Measurements from ENCODE around the gene SUFU.

SUFU gene

DNA sequence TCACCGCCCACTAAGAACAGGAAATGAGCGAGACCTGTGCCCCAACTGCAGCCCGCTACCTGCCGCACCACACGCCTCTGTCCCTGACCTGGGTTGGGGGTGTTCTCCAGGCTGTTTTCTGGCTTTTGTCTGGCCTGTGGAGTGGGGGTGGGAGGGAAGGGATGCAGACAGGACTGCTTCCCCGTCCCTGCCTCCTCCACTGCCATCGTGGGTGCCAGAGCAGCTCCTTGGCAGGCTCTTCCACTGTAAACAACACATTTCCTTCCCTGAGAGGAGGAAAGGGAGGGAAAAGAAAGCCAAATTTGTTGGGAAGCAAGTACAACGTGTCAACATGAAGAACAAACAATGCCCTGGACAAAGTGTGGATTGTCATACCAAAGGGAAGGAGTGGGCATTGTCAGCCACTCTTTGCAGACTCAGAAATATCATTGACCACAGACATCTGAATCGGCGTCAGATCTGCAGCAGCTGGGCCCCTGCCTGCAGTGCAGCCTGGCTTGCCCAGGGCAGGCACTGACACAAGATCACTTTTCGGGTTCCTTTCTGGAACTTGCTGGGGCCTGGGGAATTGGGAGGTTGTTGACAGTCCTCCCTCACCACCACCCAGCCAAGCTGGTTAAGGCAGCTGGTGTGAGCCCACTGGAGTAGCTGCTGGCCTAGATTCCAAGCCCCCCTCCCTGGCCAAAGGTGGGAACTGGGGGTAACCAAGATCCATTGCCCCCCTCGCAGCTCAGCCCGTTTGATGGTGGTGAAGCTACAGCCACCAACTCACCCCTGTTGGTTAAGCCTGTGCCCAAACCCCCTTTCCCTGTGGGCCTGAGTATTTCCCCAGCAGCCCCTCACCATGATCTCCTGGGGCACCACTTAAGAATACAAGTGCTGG, 117.9 kb downstream of the SUFU start:
- DNase-seq, result no peak

DNA sequence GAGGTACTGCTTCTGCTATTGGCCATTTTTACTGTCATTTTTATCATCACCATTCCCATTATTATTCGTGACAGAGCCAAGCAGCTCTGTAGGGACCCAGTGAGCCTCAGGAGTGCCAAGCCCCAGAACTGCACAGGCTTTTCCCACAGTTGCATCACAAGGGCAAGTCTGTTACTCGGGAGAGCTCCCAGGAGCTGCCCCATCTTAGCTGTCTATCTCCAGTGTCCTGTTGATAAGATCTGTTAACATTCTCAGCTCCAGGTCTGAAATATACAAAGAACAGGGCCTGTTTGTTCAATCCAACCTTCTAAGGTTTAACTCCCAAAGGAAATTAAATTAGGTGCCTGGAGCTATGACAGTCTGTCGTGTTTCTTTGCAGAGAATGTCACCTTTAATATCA, 120.3 kb downstream of the SUFU start:
- DNase-seq, result no peak

DNA sequence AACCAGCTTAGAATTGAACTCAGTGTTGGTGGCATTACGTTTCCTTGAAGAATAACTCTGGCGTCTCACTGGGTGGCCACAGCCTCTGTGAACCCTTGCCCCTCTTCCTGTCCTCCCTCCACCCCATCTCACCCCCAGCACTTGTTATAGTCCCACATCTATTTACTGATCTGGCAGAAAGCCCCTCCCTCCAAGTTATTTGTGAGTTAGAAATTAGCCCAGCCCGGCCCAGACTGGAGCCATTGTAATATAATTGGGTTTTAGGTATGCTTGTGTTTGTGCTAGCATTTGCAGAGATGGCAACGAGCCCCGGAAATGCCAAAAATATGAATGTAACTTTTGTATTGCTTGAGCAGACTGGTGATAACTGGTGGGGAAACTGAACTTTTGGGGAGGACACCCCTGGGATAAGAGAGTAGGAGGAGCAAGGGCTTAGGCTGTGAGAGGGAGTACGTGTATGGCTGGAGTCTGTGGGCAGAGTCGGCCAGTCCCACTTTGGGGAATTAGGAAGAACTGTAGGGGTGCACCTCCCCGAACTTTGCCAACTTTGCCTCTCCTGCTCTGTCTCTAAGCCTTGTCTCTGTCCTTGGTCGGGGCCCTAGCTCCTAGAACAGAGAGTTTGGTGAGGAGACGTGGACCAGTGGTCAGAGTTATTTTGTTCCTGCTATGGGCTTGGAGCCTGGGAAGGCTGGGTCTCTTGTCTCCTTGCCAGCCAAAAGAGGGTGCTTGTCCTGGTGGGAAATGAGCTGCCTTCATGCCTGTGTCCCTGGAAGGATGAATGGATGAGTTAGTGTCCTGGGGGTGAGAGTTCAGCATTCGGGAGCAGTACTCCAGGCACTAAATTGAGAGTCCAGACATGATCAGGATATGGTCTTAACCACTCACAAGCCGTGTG, 121.2 kb downstream of the SUFU start:
- DNase-seq, result no peak

DNA sequence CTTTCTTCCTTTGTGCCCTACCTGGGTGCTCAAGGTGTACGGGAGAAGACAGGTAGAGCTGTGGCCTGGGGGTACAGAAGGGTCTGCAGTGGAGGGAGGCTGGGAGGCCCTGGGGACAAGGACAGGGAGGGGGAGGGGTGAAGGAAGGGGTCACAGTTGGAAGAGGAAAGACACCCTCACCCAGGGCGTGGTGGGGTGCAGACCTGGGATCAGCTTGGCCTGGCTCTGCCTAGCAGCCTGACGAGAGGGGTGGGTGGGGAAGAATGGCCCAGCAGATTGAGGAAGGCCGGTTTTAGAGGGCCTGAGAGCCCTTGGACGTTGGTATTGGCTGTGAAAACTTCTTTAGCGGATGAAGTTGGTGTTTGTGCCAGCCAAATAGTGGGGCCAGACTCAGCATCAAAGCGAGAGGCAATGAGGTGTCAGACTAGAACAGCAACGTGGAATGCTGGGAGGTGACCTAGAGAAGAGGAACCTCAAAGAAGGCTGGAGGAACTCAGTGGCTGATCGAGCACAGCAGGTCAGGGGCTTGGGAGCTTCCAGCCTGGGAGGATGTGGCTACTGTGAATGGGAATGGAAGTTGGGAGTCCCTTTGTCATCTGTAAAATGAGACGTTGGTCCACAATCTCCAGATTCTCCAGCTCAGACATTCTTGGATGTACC, 122.4 kb downstream of the SUFU start:
- DNase-seq, result no peak

DNA sequence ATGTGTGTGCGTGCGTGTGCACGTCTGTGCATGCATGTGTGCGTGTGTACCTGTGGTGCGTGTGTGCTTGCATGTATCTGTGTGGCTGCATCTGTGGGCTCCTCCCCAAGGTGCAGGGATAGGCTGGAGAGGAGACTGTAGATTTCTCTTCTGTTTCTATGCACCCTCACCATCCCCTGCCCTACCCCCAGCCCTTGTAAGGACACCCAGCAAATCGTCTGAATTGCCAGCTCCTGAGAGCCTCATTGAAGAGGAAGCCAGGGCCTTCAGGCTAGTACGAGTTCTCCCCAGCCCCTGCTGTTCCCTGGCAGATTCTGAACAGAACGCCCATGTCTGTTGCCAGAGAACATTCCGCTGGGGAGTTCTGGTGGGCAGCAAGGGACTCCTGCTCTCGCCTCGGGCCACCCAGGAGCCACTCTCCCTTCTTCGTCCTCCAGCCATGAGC, 123.5 kb downstream of the SUFU start:
- no peak for DNase-seq

DNA sequence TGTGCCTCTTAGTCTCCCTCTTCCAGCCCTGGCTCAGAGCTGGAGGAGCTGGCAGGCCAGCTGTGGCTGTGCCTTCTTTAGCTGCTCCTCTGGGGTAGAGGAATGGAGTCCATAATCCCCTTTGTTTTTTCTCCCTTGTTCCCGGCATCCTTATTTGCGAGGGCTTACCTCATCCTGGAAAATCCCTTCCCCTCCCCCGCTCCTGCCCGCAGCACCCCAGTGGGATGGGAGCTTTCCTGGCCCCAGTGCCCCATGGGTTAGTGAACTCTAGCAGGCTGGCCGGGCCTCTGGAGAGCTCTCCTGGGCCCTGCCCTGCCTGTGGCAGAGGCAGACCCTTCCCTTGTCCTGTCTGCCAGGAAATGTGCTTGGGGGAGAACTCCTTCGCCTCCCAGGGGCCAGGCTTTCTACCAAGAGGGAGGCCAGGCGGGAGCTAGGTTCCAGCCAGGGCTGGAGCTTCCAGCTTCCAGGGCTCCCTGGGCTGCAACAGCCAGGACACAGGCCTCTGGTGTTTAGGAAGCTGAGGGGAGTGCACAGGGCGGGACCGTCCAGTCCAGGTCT, 124.0 kb downstream of the SUFU start:
- no peak for DNase-seq

DNA sequence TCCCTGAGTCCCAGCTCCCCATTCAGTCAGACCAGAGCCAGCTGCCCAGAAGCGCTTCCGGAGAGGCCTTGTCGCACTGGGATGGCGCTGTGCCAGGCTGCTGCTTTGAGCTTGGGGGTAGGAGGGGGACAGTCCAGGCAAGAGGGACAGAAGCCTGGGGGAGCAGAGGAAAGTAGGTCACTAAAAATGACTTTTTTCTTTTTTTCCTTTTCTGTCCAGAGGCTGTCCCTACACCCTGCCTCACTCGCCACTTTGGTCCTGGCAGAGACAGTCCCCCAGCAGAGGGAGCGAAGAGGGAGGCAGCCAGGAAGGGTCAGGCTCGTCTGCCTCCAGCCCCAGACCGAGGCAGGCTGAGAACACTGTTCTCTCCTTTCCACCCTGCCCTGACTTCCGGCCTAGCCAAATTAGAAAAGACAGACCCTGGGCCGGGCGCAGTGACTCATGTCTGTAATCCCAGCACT, 124.7 kb downstream of the SUFU start:
- no peak for DNase-seq

DNA sequence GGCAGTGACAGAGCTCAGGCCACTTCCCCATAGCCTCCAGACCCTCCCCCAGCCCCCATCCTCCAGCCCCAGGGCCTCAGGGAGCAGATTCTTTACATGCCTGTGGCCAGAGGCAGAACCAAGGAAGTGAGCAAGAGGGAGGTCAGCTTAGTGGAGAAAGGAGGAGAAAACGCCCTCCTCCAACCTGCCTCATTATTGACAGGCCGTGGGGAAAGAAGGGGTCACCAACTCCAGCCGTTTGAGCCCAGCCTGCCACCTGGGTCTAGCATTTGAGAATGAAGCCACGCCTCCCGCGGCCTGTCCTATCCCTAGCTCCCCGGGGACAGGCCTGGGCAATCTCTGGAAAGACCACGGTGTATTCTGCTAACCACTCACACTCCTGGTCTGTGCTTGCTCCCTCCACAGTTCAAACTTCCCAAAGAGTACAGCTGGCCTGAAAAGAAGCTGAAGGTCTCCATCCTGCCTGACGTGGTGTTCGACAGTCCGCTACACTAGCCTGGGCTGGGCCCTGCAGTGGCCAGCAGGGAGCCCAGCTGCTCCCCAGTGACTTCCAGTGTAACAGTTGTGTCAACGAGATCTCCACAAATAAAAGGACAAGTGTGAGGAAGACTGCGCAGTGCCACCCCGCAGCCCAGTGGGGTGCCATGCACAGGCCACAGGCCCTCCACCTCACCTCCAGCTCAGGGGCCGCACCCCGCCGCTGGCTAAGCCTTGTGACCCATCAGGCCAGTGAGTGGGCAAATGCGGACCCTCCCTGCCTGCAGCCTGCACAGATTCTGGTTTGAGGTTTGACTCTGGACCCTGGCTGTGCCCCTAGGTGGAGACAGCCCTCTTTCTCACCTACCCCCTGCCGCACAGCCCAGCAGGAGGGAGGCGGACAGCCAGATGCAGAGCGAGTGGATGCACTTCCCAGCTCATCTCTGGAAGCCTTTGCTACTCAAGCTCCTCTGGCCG, 126.2 kb downstream of the SUFU start:
- DNase-seq, result no peak

DNA sequence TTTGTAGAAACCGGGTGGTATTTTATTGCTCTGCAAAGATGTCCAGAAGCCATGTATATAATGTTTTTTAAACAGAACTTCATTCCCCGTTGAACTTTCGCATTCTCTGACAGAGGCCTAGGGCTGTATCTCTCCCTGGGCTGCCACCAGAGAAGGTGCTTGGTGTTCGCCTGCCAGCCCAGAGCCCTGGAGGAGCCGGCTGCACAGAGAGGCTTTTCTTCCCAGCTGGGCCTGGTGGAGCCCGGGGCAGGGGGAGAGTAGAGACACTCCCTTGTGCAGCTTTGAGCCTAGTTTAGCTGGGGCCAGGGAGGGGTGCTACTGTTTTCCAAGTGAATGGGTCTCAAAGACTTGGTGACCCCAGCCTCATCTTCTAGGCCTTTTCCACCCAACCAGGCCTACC, 126.9 kb downstream of the SUFU start:
- no peak for DNase-seq

DNA sequence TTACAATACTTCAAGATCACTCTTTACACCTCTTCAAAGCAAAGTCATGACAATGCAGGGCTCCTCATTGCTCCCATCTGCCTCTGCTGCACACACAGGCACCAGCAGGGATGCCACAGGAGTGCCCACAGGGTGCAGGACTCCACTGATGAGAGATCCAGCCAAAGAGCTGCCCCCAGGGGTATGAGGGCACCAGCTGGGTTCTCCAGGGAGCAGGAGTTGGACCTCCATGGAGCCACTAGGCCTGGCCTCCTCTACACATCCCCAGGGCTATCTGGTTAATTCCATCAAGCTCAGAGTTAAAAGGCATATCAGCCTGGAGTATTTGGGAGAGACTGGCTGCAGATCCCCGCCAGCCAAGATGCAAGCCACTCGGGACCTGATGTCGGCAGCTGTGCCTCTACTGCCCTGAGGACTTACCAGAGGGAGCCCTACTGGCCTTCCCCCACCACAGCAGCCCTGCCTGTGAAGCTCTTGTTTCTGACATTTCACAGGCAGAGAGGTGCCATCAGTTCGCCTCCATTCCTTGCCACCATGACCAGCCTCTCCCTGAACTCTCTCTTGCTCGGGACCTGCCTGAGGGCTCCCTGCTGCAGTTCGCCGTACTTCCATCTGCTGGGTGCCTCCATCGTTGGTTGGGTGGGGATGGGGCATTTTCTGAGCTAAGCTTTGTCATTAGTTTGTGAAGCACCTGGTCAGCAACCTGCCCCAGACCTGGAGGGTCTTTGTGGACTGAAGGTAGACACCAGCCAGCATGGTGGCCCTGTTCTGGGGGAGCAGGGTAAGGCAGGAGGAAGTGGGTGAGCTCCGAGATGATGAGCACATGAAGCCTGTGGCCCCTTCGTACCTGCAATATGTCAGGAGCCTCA, 128.0 kb downstream of the SUFU start:
- no peak for DNase-seq

DNA sequence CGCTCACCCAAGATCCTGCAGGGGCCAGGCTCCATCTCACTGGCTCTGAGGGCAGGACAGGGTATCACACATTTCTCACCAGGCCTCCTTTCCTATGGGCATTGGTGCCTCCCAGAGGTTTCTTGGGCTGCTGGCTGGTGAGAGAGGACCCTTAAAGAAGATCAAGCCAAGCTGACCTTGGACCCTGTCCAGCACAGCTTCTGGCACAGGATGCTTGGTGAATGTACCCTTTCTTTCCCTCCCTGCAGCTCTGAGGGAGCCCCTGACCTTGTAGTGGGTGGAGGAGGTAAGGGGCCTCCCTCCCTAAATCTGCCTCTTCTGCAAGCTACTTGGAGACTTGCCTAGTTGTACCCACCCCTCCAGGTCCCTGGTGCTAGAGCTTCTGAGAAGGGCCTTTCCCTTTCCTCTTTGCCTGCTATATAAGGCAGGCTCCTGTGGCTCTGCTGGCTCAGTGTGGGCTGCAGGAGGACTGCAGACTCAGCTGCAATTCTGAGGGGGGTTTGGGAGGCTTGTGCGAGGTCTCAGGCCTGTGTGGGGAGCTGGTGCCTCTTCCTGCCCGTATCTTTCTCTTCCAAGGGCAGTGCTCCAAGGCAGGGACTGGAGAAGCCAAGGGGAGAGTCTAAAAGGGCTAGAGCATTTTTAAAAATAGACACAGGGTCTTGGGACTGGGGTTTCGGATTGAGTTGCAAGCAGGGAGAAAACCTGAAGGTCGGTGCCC, 128.8 kb downstream of the SUFU start:
- DNase-seq, result no peak

DNA sequence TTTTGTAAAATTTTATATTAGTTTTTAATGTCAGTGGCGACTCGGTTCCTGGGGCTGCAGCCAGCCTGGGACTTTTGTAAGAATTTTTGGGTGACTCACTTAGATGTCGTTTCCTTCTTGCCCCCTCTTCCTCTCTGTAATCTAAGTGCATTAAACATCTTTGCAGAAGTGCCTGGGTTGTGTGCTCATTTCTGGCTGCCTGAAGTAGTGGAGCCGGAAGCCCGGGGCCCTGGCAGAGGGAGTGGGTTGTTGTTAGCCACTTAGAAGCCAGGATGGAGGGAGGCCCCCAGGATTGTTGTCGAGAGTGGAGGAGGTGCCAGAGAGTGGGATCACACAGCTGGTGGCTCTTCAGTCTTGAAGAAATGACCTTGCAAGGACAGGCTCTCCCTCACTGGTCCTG, 129.5 kb downstream of the SUFU start:
- no peak for DNase-seq

DNA sequence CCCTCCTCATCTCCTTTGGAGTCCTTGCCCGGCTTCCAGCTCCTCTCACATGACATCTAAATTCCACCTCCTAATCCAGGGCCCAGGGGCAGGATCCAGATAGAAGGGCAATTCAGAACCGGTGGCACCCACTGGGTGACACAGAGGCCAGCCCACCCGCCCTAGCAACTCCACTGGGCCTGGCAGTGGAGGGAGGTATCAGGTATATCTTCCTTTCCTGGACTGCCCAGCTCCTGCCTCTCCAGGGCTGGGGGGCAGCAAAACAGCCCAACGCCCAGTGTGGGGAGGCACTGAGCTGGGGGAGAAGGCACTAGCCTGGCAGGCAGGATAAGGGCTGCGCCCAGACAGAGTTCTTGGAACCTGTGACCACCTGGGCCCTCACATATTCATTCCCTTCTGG, 130.1 kb downstream of the SUFU start:
- no peak for DNase-seq

DNA sequence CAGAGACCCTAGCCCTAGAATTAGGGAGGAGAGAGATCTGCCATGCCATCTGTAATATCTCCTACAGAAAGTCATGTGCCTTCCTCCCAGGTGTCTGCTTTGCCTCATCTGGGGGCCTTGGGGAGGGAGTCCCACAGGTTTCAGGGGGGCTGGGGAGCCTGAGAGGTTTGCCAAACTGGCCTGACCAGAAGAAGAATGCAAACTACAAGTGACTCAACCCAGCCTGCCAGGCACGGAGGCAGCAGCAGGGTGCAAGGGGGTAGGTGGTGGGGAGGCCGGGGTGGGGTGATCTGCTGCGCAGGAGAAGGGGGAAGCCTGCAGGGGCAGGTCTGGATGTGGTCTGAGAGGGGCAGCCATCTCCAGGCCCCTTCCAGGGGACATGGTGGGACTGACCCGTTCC, 130.9 kb downstream of the SUFU start:
- no peak for DNase-seq

DNA sequence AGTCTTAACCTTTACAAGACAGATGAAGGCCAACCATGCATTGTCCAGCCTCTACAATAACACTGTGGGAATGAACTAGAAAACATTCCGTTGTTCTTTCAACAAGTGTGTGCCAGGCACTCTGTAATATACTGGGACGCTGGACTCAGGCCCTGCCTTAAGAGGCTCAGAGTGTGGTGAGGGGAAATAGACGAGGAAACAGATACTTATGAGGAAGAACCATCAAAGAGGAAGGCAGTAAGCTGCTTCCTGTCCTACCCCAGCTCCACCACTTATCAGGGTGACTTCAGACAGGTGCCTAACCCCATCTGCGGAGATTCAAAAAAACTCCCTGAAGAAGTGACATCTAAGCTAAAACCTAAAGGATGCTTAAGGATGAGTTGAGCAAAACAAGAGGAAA, 131.6 kb downstream of the SUFU start:
- DNase-seq, result no peak

DNA sequence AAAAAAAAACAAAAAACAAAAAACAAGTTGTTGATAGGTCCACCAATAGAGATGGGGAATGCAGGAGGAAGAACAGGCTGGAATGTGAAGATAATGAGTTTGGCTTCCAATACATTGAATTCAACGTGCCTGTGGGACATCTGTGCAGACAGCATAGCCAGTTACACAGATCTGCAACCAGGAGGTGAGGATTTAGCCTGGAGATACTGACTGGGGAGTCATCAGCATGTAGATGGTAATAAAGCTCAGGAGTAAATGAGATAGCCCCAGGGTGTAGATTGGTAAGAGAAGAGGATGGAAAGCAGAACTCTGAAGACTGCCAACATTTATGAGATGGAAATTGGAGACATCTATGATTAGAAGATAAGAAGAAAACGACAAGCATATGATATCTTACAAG, 135.8 kb downstream of the SUFU start:
- DNase-seq, result no peak

DNA sequence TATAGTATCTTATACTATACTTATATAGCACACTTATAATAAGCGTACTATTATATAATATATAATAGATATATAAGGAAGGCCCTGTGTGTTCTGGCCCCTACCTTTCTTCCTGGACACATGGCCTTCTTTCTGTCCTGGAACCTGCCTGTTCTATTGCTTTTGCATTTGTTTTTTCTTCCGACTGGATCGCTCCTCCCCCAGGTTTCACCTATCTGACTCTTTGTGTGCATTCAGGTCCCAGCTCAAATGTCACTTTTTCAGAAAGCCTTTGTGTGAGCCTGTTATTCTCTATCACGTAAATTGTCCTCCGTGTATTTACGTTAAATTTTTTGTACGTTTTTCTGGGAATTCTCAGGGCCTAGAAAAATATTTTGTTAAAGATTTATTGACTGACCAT, 137.6 kb downstream of the SUFU start:
- peak; percentile 15 for DNase-seq

DNA sequence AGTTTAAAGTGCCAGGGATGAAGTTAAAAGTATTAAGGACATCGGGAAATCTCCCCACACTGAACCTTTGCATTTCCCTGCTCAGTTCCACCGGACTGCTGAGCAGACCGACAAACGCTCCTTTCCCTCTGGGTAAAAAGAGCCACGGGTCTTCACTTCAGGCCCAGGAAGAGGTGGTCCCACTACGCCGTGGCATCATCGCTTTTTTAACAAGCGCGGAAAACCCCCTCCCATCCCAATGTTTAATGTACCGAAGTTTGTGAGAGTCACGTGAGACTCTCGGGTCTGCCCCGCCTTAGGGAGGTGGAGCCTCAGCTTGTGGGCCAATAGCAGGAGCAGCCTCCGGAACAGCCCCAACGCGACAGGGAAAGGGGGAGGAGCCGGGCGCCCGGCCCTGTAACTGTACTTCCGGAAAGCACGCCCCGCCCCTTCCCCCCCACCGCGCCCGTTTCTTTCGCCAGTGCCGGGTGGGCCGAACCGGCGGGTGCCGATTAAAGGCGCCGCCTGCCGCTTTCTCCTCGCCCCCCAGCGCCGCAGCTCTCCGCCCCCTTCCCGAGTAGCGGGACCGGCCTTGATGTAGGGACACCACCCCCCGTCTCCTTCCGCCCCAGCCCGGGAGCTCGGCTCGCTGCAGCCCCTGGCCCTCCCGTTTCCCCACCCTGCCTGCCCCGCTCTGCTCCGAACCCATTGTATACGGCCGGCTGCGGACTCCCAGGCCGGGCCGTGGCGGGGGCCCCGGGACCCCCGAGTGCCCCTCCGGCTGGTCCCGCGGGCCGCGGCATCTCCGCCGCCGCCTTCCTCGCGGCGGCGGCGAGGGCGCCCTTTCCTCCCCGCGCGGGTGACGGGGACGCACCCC, 138.3 kb downstream of the SUFU start:
- DNase-seq, result peak; percentile 94

DNA sequence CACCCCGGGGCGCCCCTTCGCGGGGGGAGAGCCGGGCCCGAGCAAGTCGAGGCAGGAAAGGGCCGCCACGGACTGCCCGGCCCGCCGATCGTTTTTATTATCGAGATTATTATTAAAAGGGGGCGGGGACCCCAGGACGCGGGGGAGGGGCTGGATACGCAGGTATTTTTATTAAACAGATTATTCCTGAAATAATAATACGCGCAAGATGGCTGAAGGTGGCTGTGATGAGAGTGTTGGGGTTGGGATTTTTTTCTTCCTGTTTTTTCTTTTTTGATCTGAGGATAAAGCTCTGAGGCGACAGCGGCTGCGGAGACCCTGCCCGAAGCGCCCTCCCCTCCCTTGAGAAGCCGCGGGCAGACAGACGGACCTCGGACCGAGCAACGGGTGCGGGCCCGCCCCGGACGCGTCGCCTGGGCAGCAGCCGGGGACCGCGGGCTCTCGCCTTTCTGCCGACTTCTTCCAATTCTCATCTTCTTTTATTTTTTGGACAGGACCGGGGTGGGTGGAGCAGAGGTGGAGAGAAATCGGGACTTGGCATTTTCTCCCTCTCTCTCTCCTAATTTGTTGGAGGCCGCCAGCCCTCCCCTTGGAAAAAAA, 139.1 kb downstream of the SUFU start:
- DNase-seq, result peak; percentile 66

Data from NCI-H69 (cell line).